HG03565 (cell line): ENCODE measurements around the gene DOCK10.

Experiments
- ATAC-seq: cut with Tn5 transposase; IDR thresholded peaks from one replicate; pipeline ENCODE4 v1.9.1; 2021; ENCODE audit warnings: mild to moderate bottlenecking, moderate library complexity; ENCODE audit not compliant: unreplicated experiment

DOCK10 gene

GRCh38 chr2:225041207-225041850 lies 939 bp downstream of the DOCK10 start:
- ATAC-seq: peak; percentile 58

GRCh38 chr2:225040856-225041206 lies 1.4 kb downstream of the DOCK10 start:
- ATAC-seq: peak; percentile 10

- no peak for ATAC-seq
Measured at GRCh38 chr2:225040142-225040541, 2.1 kb downstream of the DOCK10 start.

GRCh38 chr2:225038231-225038523 lies 4.1 kb downstream of the DOCK10 start:
- ATAC-seq: no peak

GRCh38 chr2:225037415-225038230 lies 4.6 kb downstream of the DOCK10 start:
- ATAC-seq: no peak

GRCh38 chr2:225036431-225036830 lies 5.8 kb downstream of the DOCK10 start:
- no peak for ATAC-seq

- ATAC-seq: no peak
Measured at GRCh38 chr2:225033440-225034318, 8.6 kb downstream of the DOCK10 start.

GRCh38 chr2:225032246-225032645 lies 10.0 kb downstream of the DOCK10 start:
- ATAC-seq: no peak

GRCh38 chr2:225031599-225031998 lies 10.7 kb downstream of the DOCK10 start:
- ATAC-seq: no peak

- no peak for ATAC-seq
Measured at GRCh38 chr2:225030893-225031292, 11.4 kb downstream of the DOCK10 start.

GRCh38 chr2:225030203-225030602 lies 12.1 kb downstream of the DOCK10 start:
- no peak for ATAC-seq

- no peak for ATAC-seq
Measured at GRCh38 chr2:225028572-225028971, 13.7 kb downstream of the DOCK10 start.

GRCh38 chr2:225027061-225027762 lies 15.1 kb downstream of the DOCK10 start:
- ATAC-seq: no peak

- no peak for ATAC-seq
Measured at GRCh38 chr2:225025917-225026571, 16.2 kb downstream of the DOCK10 start.

GRCh38 chr2:225022188-225022587 lies 20.1 kb downstream of the DOCK10 start:
- ATAC-seq: no peak

- ATAC-seq: no peak
Measured at GRCh38 chr2:225020168-225020849, 22.0 kb downstream of the DOCK10 start.

- ATAC-seq: no peak
Measured at GRCh38 chr2:225019105-225019504, 23.2 kb downstream of the DOCK10 start.

- ATAC-seq: no peak
Measured at GRCh38 chr2:225017713-225018112, 24.6 kb downstream of the DOCK10 start.

GRCh38 chr2:225017098-225017685 lies 25.1 kb downstream of the DOCK10 start:
- no peak for ATAC-seq
